Neural cell (in vitro differentiated cells): Measurements from ENCODE around the gene SMIM36.

ENCODE experiments used
- CTCF ChIP-seq: fragments of 450-650 bp; IDR thresholded peaks from 2 replicates; pipeline ENCODE4 v1.5.1; 2014; ENCODE audit warnings: antibody characterized with exemption, mild to moderate bottlenecking, moderate library complexity; ENCODE audit not compliant: poor library complexity, severe bottlenecking
- EP300 ChIP-seq: fragments of 450-650 bp; conservative IDR thresholded peaks from 2 replicates; pipeline ENCODE4 v1.6.1; 2014; ENCODE audit warnings: antibody characterized with exemption, mild to moderate bottlenecking, moderate library complexity; ENCODE audit not compliant: poor library complexity, severe bottlenecking
- EZH2 ChIP-seq: fragments of 200-600, 300-800 bp; shearing (Covaris generic), sonication (generic); IDR thresholded peaks from 2 replicates; pipeline ENCODE4 v1.6.1; 2014; ENCODE audit warnings: antibody characterized with exemption, low read length, borderline replicate concordance, mild to moderate bottlenecking; ENCODE audit not compliant: insufficient read depth, poor library complexity, severe bottlenecking
- MXI1 ChIP-seq: fragments of 450-650 bp; conservative IDR thresholded peaks from 2 replicates; pipeline ENCODE4 v1.6.1; 2014; ENCODE audit warnings: antibody characterized with exemption, mild to moderate bottlenecking; ENCODE audit not compliant: poor library complexity, severe bottlenecking
- POLR2AphosphoS5 ChIP-seq: IDR thresholded peaks from 2 replicates; pipeline ENCODE4 v1.6.1; 2012
- RAD21 ChIP-seq: fragments of 450-650 bp; conservative IDR thresholded peaks from 2 replicates; pipeline ENCODE4 v1.6.1; 2014; ENCODE audit warnings: antibody characterized with exemption, mild to moderate bottlenecking, moderate library complexity
- TAF1 ChIP-seq: IDR thresholded peaks from 2 replicates; pipeline ENCODE4 v1.6.1; 2012; ENCODE audit warnings: low read depth

- no peak for TF ChIP-seq EZH2
- no peak for TF ChIP-seq CTCF
- TF ChIP-seq MXI1: no peak
- no peak for TF ChIP-seq EP300
- TF ChIP-seq RAD21: no peak
- TF ChIP-seq TAF1: no peak
- TF ChIP-seq POLR2AphosphoS5: no peak
Observed at GRCh38 chr17:55532670-55533069, 21.4 kb upstream of the SMIM36 start.
